ENCODE results near the gene TAS2R30. TPM values are rescaled to one million over a fixed set of nuclear protein-coding genes. Genes with fewer than 3 reads are reported as not detected.

Gene TAS2R30
- total RNA-seq, 1 experiment from 2014 or later = 1.4 TPM

GRCh38 chr12:11170810-11171144, 36.3 kb upstream of the TAS2R30 start:
- Mint-ChIP-seq H3K9me3 (no peaks in the 10 kb centered on the region), H3K36me3 (peaks cover 24% of the 10 kb centered on the region), H3K27me3 (ENCODE audit: low read depth) (no peaks in the 10 kb centered on the region), H3K27ac (peak overlapping the region; percentile 94), H3K4me3 (peak overlapping the region; percentile 98), H3K4me1 (peaks cover 63% of the 10 kb centered on the region)
- DNase-seq (ENCODE audit: low spot score) = no peak
- POLR2A ChIA-PET = interaction anchor here (0.5 to 1.2 kb wide), 5 partner anchors 8 to 773 kb away, joined by 3 to 4 read pairs (median 3); partner anchors contain the start of gene YBX3
- CTCF ChIA-PET = interaction anchor here (0.6 to 2.1 kb wide), 4 partner anchors 29 to 421 kb away, joined by 3 to 18 read pairs (median 8); no protein-coding TSS in a partner anchor
- no peak for ATAC-seq
- TF ChIP-seq ZNF532 (CRISPR knock-in tag; IDR thresholded peaks at IDR 0.05; ENCODE audit: borderline replicate concordance) (no peak), ZNF219 (CRISPR knock-in tag; IDR thresholded peaks at IDR 0.05; ENCODE audit: borderline replicate concordance) (no peak), TEAD1 (CRISPR knock-in tag; IDR thresholded peaks at IDR 0.05) (no peak), ZNF512 (CRISPR knock-in tag; IDR thresholded peaks at IDR 0.05; ENCODE audit: borderline replicate concordance) (no peak), SOX15 (CRISPR knock-in tag; IDR thresholded peaks at IDR 0.05) (no peak), RORB (CRISPR knock-in tag; IDR thresholded peaks at IDR 0.05) (no peak), CBFB (CRISPR knock-in tag; IDR thresholded peaks at IDR 0.05; ENCODE audit: low read depth) (no peak), GABPB1 (CRISPR knock-in tag; IDR thresholded peaks at IDR 0.05) (no peak), ATF6 (CRISPR knock-in tag; IDR thresholded peaks at IDR 0.05) (no peak), NR1H2 (CRISPR knock-in tag; IDR thresholded peaks at IDR 0.05) (no peak), HMGA2 (CRISPR knock-in tag; IDR thresholded peaks at IDR 0.05) (no peak), OVOL2 (CRISPR knock-in tag; IDR thresholded peaks at IDR 0.05; ENCODE audit: borderline replicate concordance) (no peak), MLX (CRISPR knock-in tag; IDR thresholded peaks at IDR 0.05) (no peak), USF2 (CRISPR knock-in tag; IDR thresholded peaks at IDR 0.05) (no peak), ZNF396 (CRISPR knock-in tag; IDR thresholded peaks at IDR 0.05; ENCODE audit: borderline replicate concordance) (no peak), ATF1 (CRISPR knock-in tag; IDR thresholded peaks at IDR 0.05) (no peak)

GRCh38 chr12:11166300-11166699, 31.9 kb upstream of the TAS2R30 start:
- Mint-ChIP-seq H3K4me1 (peaks cover 47% of the 10 kb centered on the region), H3K27ac (peak overlapping the region; percentile 76), H3K9me3 (no peaks in the 10 kb centered on the region), H3K4me3 (no peak overlapping the region), H3K27me3 (ENCODE audit: low read depth) (no peaks in the 10 kb centered on the region), H3K36me3 (peaks cover 28% of the 10 kb centered on the region)
- DNase-seq (ENCODE audit: low spot score) (no peak), ATAC-seq (no peak)
- ChIA-PET CTCF (no interaction called here), POLR2A (no interaction called here)
- TF ChIP-seq JUN (CRISPR knock-in tag; IDR thresholded peaks at IDR 0.05) = no peak
- TF ChIP-seq ZNF263 (CRISPR knock-in tag; IDR thresholded peaks at IDR 0.05; ENCODE audit: low read depth) = no peak
- TF ChIP-seq FOXP1 (CRISPR knock-in tag; IDR thresholded peaks at IDR 0.05; ENCODE audit: borderline replicate concordance) = no peak
- TF ChIP-seq RORB (CRISPR knock-in tag; IDR thresholded peaks at IDR 0.05) = no peak
- TF ChIP-seq NFE2L1 (CRISPR knock-in tag; IDR thresholded peaks at IDR 0.05) = no peak
- no peak for TF ChIP-seq MLX (CRISPR knock-in tag; IDR thresholded peaks at IDR 0.05)
- no peak for TF ChIP-seq FOXJ3 (CRISPR knock-in tag; IDR thresholded peaks at IDR 0.05; ENCODE audit: borderline replicate concordance)
- no peak for TF ChIP-seq GRHL2 (CRISPR knock-in tag; IDR thresholded peaks at IDR 0.05; ENCODE audit: insufficient replicate concordance, severe bottlenecking)
- TF ChIP-seq ELF4 (CRISPR knock-in tag; IDR thresholded peaks at IDR 0.05; ENCODE audit: low read depth) = no peak
- no peak for TF ChIP-seq OVOL2 (CRISPR knock-in tag; IDR thresholded peaks at IDR 0.05; ENCODE audit: borderline replicate concordance)
- TF ChIP-seq TEAD4 (CRISPR knock-in tag; IDR thresholded peaks at IDR 0.05) = no peak
